ENCODE measurements around the gene PCDHA1.
"Not testable (repeated sequence)": the region's sequence is repeated elsewhere in the genome, so short reads cannot be mapped to it uniquely, and the experiment has no call there.

PCDHA1 gene

DNA sequence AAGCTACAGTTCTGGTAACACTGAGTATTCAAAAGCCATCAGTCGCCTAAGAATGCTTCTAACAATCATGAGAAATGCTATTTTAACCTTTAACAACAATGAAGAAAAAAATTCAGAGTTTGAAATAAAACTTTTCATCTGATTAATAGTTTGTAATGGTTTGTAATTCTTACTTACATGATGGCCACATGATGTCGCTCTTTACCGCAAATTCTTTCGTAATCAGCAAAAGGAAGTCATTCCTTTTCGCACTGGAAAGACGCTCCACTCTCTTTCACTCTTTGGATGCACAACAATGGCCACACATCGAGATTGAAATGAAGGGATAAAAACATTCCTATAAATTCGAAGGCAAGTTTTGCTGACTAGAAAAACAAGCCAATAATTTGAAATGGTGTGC is 48.1 kb downstream of the PCDHA1 start, which contains the start of gene PCDHA7:
Gene PCDHA7 (plus strand): TSS at position 277 of the 400 bp plus-strand sequence. CDS start 115 bp downstream, at position 392.
- TF ChIP-seq, protein P1, sequence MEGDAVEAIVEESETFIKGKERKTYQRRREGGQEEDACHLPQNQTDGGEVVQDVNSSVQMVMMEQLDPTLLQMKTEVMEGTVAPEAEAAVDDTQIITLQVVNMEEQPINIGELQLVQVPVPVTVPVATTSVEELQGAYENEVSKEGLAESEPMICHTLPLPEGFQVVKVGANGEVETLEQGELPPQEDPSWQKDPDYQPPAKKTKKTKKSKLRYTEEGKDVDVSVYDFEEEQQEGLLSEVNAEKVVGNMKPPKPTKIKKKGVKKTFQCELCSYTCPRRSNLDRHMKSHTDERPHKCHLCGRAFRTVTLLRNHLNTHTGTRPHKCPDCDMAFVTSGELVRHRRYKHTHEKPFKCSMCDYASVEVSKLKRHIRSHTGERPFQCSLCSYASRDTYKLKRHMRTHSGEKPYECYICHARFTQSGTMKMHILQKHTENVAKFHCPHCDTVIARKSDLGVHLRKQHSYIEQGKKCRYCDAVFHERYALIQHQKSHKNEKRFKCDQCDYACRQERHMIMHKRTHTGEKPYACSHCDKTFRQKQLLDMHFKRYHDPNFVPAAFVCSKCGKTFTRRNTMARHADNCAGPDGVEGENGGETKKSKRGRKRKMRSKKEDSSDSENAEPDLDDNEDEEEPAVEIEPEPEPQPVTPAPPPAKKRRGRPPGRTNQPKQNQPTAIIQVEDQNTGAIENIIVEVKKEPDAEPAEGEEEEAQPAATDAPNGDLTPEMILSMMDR (IDR thresholded peaks at IDR 0.05; ENCODE audit: insufficient read depth, low read depth, low read length, missing control alignments), result no peak
- no peak within 1 kb of the TSS for H3K4me3 ChIP-seq (ENCODE audit: low read depth, low read length)
- no peak for DNase-seq (ENCODE audit: low read depth)

DNA sequence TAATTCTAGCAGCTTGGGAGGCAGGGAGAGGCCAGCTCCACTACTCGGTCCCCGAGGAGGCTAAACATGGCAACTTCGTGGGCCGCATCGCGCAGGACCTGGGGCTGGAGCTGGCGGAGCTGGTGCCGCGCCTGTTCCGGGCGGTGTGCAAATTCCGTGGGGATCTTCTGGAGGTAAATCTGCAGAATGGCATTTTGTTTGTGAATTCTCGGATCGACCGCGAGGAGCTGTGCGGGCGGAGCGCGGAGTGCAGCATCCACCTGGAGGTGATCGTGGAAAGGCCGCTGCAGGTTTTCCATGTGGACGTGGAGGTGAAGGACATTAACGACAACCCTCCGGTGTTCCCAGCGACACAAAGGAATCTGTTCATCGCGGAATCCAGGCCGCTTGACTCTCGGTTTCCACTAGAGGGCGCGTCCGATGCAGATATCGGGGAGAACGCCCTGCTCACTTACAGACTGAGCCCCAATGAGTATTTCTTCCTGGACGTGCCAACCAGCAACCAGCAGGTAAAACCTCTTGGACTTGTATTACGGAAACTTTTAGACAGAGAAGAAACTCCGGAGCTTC is 48.6 kb downstream of the PCDHA1 start:
- not testable (repeated sequence) for DNase-seq (ENCODE audit: low read depth)

DNA sequence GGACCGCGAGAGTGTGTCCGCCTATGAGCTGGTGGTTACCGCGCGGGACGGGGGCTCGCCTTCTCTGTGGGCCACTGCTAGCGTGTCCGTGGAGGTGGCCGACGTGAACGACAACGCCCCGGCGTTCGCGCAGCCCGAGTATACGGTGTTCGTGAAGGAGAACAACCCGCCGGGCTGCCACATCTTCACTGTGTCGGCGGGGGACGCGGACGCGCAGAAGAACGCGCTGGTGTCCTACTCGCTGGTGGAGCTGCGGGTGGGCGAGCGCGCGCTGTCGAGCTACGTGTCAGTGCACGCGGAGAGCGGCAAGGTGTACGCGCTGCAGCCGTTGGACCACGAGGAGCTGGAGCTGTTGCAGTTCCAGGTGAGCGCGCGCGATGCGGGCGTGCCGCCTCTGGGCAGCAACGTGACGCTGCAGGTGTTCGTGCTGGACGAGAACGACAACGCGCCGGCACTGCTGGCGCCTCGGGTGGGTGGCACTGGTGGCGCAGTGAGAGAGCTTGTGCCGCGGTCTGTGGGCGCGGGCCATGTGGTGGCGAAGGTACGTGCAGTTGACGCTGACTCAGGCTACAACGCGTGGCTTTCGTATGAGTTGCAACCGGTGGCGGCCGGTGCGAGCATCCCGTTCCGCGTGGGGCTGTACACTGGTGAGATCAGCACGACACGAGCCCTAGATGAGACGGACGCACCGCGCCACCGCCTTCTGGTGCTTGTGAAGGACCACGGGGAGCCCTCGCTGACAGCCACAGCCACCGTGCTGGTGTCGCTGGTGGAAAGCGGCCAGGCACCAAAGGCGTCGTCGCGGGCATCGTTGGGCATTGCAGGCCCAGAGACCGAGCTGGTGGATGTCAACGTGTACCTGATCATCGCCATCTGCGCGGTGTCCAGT is 49.9 kb downstream of the PCDHA1 start:
- TF ChIP-seq, protein P1 (IDR thresholded peaks at IDR 0.05; ENCODE audit: insufficient read depth, low read depth, low read length, missing control alignments), result no peak
- no peak for DNase-seq (ENCODE audit: low read depth)
- H3K4me3 ChIP-seq (ENCODE audit: low read depth, low read length), result no peak overlapping the region

More for the DNA sequence above, 48.6 kb downstream of the PCDHA1 start:
- H3K4me3 ChIP-seq (ENCODE audit: low read depth, low read length), result not testable (repeated sequence)

DNA sequence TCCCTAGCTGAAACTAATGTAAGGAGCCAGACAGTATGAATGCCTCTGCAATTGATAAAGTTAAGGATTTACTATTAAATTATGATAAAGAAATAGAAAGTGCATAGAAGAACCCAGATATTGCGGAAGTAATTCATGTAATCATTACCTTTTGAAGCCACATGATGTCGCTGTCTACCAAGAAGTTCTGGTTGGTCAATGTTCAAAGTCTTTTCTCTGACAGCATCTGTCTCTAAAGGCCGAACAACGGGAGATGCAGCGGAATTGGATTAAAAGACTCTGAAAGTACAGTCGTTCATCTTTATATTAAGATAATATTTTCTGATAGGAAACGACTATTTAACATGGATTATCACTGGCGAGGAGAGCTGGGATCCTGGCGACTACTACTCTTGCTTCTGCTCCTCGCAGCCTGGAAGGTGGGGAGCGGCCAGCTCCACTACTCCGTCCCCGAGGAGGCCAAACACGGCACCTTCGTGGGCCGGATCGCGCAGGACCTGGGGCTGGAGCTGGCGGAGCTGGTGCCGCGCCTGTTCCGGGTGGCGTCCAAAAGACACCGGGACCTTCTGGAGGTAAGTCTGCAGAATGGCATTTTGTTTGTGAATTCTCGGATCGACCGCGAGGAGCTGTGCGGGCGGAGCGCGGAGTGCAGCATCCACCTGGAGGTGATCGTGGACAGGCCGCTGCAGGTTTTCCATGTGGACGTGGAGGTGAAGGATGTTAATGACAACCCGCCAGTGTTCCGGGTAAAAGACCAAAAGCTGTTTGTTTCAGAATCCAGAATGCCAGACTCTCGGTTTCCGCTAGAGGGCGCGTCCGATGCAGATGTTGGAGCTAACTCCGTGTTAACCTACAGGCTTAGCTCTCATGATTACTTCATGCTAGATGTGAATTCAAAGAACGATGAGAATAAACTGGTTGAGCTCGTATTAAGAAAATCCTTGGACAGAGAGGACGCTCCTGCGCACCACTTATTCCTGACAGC is 55.3 kb downstream of the PCDHA1 start, which contains the start of gene PCDHA8:
Gene PCDHA8 (plus strand): TSS at position 210 of the 985 bp plus-strand sequence. CDS start 135 bp downstream, at position 345.
- TF ChIP-seq, protein P1 (IDR thresholded peaks at IDR 0.05; ENCODE audit: insufficient read depth, low read depth, low read length, missing control alignments), result peak; percentile 20
- no peak within 1 kb of the TSS for H3K4me3 ChIP-seq (ENCODE audit: low read depth, low read length)
- DNase-seq (ENCODE audit: low read depth), result no peak

DNA sequence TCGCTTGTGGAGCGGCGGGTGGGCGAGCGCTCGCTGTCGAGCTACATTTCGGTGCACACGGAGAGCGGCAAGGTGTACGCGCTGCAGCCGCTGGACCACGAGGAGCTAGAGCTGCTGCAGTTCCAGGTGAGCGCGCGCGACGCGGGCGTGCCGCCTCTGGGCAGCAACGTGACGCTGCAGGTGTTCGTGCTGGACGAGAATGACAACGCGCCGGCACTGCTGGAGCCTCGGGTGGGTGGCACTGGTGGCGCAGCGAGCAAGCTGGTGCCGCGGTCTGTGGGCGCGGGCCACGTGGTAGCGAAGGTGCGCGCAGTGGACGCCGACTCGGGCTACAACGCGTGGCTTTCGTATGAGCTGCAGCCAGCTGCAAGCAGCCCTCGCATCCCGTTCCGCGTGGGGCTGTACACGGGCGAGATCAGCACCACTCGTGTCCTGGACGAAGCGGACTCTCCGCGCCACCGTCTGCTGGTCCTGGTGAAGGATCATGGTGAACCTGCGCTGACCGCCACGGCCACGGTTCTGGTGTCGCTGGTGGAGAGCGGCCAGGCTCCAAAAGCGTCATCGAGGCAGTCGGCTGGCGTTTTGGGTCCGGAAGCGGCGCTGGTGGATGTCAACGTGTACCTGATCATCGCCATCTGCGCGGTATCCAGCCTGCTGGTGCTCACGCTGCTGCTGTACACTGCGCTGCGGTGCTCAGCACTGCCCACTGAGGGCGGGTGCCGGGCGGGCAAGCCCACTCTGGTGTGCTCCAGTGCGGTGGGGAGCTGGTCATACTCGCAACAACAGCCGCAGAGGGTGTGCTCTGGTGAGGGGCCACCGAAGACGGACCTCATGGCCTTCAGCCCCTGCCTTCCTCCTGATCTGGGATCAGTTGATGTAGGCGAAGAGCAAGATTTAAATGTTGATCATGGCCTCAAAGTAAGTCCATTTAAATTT is 57.1 kb downstream of the PCDHA1 start:
- DNase-seq (ENCODE audit: low read depth), result no peak
- no peak overlapping the region for H3K4me3 ChIP-seq (ENCODE audit: low read depth, low read length)
- TF ChIP-seq, protein P1 (IDR thresholded peaks at IDR 0.05; ENCODE audit: insufficient read depth, low read depth, low read length, missing control alignments), result no peak

DNA sequence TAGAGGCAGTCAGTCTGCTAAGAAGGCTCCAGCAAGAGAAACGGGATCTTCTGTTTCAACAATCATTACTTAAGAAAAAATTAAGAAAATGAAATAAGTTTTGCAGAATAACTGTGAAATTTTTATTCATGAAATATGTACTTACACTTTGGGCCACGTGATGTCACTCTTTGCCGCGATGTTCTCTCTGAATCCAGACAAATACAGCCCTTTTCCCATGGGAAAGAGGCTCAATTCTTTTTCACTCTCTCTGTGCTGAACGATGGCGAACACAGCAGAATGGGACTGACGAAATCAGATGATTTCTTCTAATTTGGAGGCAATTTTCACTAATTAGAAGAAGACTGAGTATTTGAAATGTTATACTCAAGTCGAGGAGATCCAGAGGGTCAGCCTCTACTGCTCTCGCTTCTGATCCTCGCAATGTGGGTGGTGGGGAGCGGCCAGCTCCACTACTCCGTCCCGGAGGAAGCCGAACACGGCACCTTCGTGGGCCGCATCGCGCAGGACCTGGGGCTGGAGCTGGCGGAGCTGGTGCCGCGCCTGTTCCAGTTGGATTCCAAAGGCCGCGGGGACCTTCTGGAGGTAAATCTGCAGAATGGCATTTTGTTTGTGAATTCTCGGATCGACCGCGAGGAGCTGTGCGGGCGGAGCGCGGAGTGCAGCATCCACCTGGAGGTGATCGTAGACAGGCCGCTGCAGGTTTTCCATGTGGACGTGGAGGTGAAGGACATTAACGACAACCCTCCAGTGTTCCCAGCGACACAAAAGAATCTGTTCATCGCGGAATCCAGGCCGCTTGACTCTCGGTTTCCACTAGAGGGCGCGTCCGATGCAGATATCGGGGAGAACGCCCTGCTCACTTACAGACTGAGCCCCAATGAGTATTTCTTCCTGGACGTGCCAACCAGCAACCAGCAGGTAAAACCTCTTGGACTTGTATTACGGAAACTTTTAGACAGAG is 62.5 kb downstream of the PCDHA1 start, which contains the start of gene PCDHA9:
Gene PCDHA9 (plus strand): TSS at position 244 of the 964 bp plus-strand sequence. CDS start 114 bp downstream, at position 358.
- not testable (repeated sequence) for H3K4me3 ChIP-seq (ENCODE audit: low read depth, low read length); DNase-seq (ENCODE audit: low read depth)

DNA sequence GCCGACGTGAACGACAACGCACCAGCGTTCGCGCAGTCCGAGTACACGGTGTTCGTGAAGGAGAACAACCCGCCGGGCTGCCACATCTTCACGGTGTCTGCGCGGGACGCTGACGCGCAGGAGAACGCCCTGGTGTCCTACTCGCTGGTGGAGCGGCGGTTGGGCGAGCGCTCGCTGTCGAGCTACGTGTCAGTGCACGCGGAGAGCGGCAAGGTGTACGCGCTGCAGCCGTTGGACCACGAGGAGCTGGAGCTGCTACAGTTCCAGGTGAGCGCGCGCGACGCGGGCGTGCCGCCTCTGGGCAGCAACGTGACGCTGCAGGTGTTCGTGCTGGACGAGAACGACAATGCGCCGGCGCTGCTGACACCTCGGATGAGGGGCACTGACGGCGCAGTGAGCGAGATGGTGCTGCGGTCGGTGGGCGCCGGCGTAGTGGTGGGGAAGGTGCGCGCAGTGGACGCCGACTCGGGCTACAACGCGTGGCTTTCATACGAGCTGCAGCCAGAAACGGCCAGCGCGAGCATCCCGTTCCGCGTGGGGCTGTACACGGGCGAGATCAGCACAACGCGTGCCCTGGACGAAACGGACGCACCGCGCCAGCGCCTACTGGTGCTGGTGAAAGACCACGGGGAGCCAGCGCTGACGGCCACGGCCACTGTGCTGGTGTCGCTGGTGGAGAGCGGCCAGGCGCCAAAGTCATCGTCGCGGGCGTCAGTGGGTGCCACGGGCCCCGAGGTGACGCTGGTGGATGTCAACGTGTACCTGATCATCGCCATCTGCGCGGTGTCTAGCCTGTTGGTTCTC is 64.1 kb downstream of the PCDHA1 start:
- DNase-seq (ENCODE audit: low read depth); H3K4me3 ChIP-seq (ENCODE audit: low read depth, low read length): not testable (repeated sequence)
